ENCODE data around the gene RANBP6.

The RANBP6 gene

DNA sequence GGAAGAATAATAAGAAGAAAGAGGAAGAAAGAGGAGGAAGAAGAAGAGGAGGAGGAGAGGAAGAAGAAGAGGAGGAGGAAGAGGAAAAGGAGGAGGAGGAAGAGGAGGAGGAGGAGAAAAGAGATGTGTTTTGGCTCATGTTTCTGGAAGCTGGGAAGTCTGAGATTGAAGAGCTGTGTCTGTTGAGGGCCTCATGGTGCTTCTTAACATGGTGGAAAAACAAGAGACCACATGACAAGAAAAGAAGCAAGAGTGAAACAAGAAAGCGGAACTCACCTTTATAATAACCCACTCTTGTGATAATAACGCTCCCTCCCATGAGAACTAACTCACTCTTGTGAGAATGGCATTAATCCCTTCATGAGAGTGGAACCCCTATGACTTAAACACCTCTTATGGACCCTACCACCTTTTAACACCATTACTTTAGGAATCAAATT lies 36.1 kb upstream of the RANBP6 start:
- peak; percentile 38 for DNase-seq (ENCODE audit: low spot score)
- in situ Hi-C loops (cut with MboI; ENCODE audit: low sequenced_read_pairs, unreplicated experiment) = loop anchor here (25.0 kb wide), 1 partner anchor 511 kb away; no protein-coding TSS in a partner anchor
- TF ChIP-seq, protein P1, sequence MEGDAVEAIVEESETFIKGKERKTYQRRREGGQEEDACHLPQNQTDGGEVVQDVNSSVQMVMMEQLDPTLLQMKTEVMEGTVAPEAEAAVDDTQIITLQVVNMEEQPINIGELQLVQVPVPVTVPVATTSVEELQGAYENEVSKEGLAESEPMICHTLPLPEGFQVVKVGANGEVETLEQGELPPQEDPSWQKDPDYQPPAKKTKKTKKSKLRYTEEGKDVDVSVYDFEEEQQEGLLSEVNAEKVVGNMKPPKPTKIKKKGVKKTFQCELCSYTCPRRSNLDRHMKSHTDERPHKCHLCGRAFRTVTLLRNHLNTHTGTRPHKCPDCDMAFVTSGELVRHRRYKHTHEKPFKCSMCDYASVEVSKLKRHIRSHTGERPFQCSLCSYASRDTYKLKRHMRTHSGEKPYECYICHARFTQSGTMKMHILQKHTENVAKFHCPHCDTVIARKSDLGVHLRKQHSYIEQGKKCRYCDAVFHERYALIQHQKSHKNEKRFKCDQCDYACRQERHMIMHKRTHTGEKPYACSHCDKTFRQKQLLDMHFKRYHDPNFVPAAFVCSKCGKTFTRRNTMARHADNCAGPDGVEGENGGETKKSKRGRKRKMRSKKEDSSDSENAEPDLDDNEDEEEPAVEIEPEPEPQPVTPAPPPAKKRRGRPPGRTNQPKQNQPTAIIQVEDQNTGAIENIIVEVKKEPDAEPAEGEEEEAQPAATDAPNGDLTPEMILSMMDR (IDR thresholded peaks at IDR 0.05; ENCODE audit: borderline replicate concordance, control extremely low read depth, extremely low read depth, insufficient read depth, missing control alignments) = no peak

DNA sequence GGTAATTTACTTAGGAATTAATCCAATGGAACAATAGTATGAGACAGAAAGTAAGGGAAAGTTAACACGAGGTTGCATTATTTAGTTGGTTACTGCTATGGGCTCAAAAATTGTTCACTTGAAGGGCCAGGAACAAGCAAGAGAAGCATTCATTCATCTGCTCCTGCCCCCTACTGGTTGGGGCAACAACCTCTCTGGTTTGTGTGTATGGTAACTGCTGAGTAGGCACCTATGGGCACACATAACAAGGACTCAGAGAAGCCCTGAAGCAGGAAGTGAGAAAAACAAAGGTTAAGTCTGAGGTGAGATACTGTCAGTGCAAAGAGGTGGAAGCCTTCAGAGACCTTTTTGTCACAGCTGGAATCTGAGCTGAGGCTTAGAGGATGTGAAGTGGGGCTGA lies 34.4 kb upstream of the RANBP6 start:
- in situ Hi-C loops (cut with MboI; ENCODE audit: low sequenced_read_pairs, unreplicated experiment) = loop anchor here (5.0 to 25.0 kb wide), 2 partner anchors 162 to 513 kb away; no protein-coding TSS in a partner anchor
- TF ChIP-seq, protein P1 (IDR thresholded peaks at IDR 0.05; ENCODE audit: borderline replicate concordance, control extremely low read depth, extremely low read depth, insufficient read depth, missing control alignments) = peak; percentile 24
- DNase-seq (ENCODE audit: low spot score) = peak; percentile 21

GRCh38 chr9:6048039-6048438 lies 32.6 kb upstream of the RANBP6 start:
- in situ Hi-C loops (cut with MboI; ENCODE audit: low sequenced_read_pairs, unreplicated experiment) = loop anchor here (5.0 kb wide), 1 partner anchor 161 kb away; no protein-coding TSS in a partner anchor
- TF ChIP-seq, protein P1 (IDR thresholded peaks at IDR 0.05; ENCODE audit: borderline replicate concordance, control extremely low read depth, extremely low read depth, insufficient read depth, missing control alignments) = no peak
- DNase-seq (ENCODE audit: low spot score) = no peak

DNA sequence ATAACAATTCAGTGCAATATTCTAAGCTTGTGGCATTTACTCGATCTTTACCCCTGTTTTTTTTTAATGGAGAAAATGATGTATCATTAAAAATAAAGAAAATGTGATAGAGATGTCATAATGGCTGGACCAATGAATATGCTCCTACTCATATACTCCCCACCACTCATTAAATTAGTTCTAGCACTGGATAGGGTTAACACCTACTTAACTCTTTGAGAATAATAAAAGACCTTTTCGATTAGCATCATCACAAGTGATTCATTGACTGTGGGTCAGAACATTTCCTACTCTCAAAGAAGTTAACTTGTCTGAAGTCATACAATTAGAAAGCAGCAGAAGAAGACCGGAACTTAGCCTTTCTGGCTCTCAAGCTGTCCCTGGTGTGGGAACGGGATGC lies 31.6 kb upstream of the RANBP6 start:
- in situ Hi-C loops (cut with MboI; ENCODE audit: low sequenced_read_pairs, unreplicated experiment) = loop anchor here (5.0 kb wide), 1 partner anchor 160 kb away; no protein-coding TSS in a partner anchor
- TF ChIP-seq, protein P1 (IDR thresholded peaks at IDR 0.05; ENCODE audit: borderline replicate concordance, control extremely low read depth, extremely low read depth, insufficient read depth, missing control alignments) = no peak
- no peak for DNase-seq (ENCODE audit: low spot score)

- TF ChIP-seq, protein P1 (IDR thresholded peaks at IDR 0.05; ENCODE audit: borderline replicate concordance, control extremely low read depth, extremely low read depth, insufficient read depth, missing control alignments) = no peak
- no peak for DNase-seq (ENCODE audit: low spot score)
- in situ Hi-C loops (cut with MboI; ENCODE audit: low sequenced_read_pairs, unreplicated experiment) = loop anchor here (5.0 kb wide), 1 partner anchor 158 kb away; no protein-coding TSS in a partner anchor
Measured at GRCh38 chr9:6045364-6045763, 29.9 kb upstream of the RANBP6 start.

- in situ Hi-C loops (cut with MboI; ENCODE audit: low sequenced_read_pairs, unreplicated experiment) = no loop called here
- no peak for DNase-seq (ENCODE audit: low spot score)
- TF ChIP-seq, protein P1 (IDR thresholded peaks at IDR 0.05; ENCODE audit: borderline replicate concordance, control extremely low read depth, extremely low read depth, insufficient read depth, missing control alignments) = no peak
Measured at GRCh38 chr9:6040077-6040476, 24.7 kb upstream of the RANBP6 start.
